Activated T-helper 2 cell treated with anti-CD3 and anti-CD28 coated beads, Interferon-gamma antibody, Interleukin-2, Interleukin-4, amounts not matched to agents 10 μg/mL and 5 μg/mL and 100 μg/mL, durations not matched to agents 14 hours and 24 hours and 36 hours (primary cell): ENCODE measurements around the gene INSR. TPM values are rescaled to one million over a fixed set of nuclear protein-coding genes. Genes with fewer than 3 reads are reported as not detected.

Experiments
- DNase-seq: peaks from one replicate; pipeline ENCODE4 v3.0.0; 2021; ENCODE audit warnings: low spot score
- H3K27ac Mint-ChIP-seq: one replicate; pipeline ENCODE4 v1.8.0; 2021; ENCODE audit warnings: mixed read lengths
- H3K27me3 Mint-ChIP-seq: one replicate; pipeline ENCODE4 v1.8.0; 2021; ENCODE audit warnings: low read depth, mixed read lengths
- H3K36me3 Mint-ChIP-seq: one replicate; pipeline ENCODE4 v1.8.0; 2021; ENCODE audit warnings: low read depth, mixed read lengths
- H3K4me1 Mint-ChIP-seq: one replicate; pipeline ENCODE4 v1.8.0; 2021; ENCODE audit warnings: low read depth, mixed read lengths
- H3K4me3 Mint-ChIP-seq: one replicate; pipeline ENCODE4 v1.8.0; 2021; ENCODE audit warnings: low read depth, mild to moderate bottlenecking, moderate library complexity, mixed read lengths
- H3K9me3 Mint-ChIP-seq: one replicate; pipeline ENCODE4 v1.8.0; 2021; ENCODE audit warnings: mixed read lengths
- intact Hi-C: fragments of 100-400 bp; cut with micrococcal nuclease; formaldehyde crosslinking; loops from one replicate; pipeline ENCODE4 v1.15.1; 2023
- total RNA-seq: library from RNA; stranded (reverse); gene quantifications from 2 replicates; pipeline ENCODE4 v1.2.3, GENCODE V29; 2022

INSR gene
- total RNA-seq, 1 donor from 2014 or later, result 2.4 TPM

DNA sequence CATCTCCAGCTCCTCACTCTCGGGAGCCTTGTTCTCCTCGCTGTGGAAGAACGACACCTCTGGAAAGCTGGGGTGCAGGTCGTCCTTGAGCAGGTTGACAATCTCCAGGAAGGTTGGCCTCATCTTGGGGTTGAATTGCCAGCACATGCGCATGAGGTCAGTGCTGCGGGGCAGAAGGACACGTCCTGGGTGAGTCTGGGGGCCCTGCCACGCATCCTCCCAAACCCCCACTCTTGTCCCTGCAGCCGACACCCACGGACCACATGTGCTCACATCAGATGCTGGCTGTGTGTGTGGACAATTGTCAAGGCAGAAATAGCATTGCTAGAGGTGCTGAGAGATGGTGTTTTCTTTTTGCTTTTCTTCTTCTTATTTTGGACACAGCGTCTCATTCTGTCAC is 177.0 kb downstream of the INSR start:
- H3K4me3 Mint-ChIP-seq, result no peak overlapping the region
- intact Hi-C loops, result no loop called here
- no peaks in the 10 kb centered on the region for H3K36me3 Mint-ChIP-seq
- H3K27ac Mint-ChIP-seq, result no peak overlapping the region
- no peak for DNase-seq
- H3K9me3 Mint-ChIP-seq, result peaks cover 8% of the 10 kb centered on the region
- no peaks in the 10 kb centered on the region for H3K4me1 Mint-ChIP-seq
- no peaks in the 10 kb centered on the region for H3K27me3 Mint-ChIP-seq

DNA sequence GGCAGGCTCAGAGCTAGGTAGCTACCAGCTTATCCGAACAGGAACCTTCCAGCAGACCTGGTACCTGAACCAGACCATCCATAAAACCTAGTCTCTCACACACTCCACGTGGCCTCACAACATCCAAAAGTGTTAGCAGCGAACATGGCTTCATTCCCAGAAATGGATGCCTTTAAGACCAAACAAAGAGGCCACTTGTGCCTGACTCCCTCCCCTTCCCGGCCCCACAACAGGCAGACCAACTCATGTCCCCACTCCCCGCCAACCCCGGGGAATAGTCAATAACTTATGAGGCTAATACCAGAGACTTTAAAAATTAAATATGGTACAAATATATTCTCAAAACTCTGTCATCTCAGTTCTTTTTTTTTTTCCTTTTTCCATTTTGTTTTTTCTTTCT is 178.5 kb downstream of the INSR start:
- Mint-ChIP-seq H3K4me1 (no peaks in the 10 kb centered on the region), H3K36me3 (no peaks in the 10 kb centered on the region), H3K4me3 (no peak overlapping the region), H3K27ac (no peak overlapping the region), H3K9me3 (peaks cover 8% of the 10 kb centered on the region), H3K27me3 (no peaks in the 10 kb centered on the region)
- DNase-seq, result no peak
- intact Hi-C loops, result no loop called here

DNA sequence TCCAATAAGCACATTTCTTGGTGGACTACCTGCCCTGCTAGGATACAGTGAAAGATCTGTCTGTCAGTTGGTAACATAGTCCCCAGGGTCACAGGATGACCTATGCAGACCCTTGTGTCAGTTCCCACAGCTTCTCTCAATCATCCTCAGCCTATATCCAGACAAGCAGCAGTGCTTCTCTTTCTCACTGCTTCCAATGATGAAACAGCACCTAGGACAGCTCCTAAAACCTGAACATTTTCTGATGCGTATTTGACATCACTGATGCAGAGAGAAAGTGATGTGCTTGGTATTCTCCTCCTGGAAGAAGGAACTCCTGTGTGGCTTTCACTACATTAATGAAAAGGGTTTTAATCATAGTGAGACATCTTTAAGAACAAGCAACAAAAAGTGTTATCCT is 181.0 kb downstream of the INSR start:
- H3K27ac Mint-ChIP-seq, result no peak overlapping the region
- H3K4me3 Mint-ChIP-seq, result no peak overlapping the region
- H3K9me3 Mint-ChIP-seq, result peaks cover 4% of the 10 kb centered on the region
- intact Hi-C loops, result no loop called here
- no peak for DNase-seq
- no peaks in the 10 kb centered on the region for H3K4me1 Mint-ChIP-seq
- no peaks in the 10 kb centered on the region for H3K27me3 Mint-ChIP-seq
- no peaks in the 10 kb centered on the region for H3K36me3 Mint-ChIP-seq

DNA sequence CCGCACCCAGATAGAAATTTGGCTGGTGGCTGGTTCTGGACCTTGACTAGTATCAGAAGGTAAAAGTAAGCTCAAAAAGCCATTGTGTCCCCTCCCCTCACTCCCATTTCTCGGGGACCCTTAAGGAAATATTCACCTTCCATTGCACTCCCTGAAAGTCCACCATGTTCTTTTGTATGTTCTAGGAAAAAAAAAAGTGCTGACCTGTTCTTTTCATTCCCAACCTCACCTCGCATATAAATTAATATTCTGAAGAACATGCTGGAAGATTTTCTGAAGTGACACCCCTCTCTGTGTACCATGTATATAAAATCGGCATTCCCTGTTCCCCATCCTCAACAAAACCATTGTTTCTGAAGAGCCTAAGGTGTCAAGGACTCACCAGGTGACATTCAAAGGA is 181.5 kb downstream of the INSR start:
- no peak for DNase-seq
- intact Hi-C loops, result no loop called here
- no peaks in the 10 kb centered on the region for H3K36me3 Mint-ChIP-seq
- H3K27me3 Mint-ChIP-seq, result no peaks in the 10 kb centered on the region
- H3K9me3 Mint-ChIP-seq, result peaks cover 4% of the 10 kb centered on the region
- no peaks in the 10 kb centered on the region for H3K4me1 Mint-ChIP-seq
- no peak overlapping the region for H3K4me3 Mint-ChIP-seq
- no peak overlapping the region for H3K27ac Mint-ChIP-seq

DNA sequence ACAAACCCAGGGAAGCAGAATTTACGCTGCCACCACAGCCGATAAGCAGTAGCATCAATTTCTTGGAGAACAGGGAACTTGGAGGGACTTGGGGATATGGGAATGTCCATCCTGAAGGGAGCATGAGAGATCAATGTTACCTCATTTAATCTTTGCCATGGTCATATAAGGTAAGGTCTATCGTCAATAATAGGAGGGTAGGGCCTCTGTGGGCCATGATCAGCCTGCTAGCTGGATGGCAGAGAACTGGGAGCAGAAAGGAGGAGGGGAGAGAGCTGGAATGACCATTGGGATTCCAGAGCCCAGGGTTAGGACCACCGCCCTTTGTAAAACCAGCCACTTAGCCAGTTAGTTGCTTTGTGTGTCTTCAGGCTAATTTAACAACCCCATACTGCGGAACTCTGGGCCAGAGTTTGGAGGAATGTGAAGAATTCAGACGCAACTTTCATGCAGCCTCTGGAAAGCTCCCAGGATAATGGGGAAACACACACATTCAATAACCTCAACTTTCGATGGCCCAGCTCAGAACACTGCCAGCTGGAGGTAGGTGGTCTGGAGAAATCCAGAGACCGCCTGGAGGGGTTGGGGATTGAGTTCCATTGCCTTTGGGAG is 184.4 kb downstream of the INSR start:
- Mint-ChIP-seq H3K4me1 (no peaks in the 10 kb centered on the region), H3K36me3 (no peaks in the 10 kb centered on the region), H3K4me3 (no peak overlapping the region), H3K27ac (no peak overlapping the region), H3K27me3 (no peaks in the 10 kb centered on the region), H3K9me3 (peaks cover 4% of the 10 kb centered on the region)
- no peak for DNase-seq
- intact Hi-C loops, result no loop called here

- DNase-seq, result no peak
- Mint-ChIP-seq H3K36me3 (no peaks in the 10 kb centered on the region), H3K27me3 (no peaks in the 10 kb centered on the region), H3K27ac (no peak overlapping the region), H3K9me3 (no peaks in the 10 kb centered on the region), H3K4me3 (no peak overlapping the region), H3K4me1 (peaks cover 4% of the 10 kb centered on the region)
- intact Hi-C loops, result no loop called here
Observed at GRCh38 chr19:7106711-7107657, 187.2 kb downstream of the INSR start.

GRCh38 chr19:7104747-7105447 is 189.3 kb downstream of the INSR start:
- H3K27ac Mint-ChIP-seq, result no peak overlapping the region
- no peaks in the 10 kb centered on the region for H3K36me3 Mint-ChIP-seq
- H3K4me1 Mint-ChIP-seq, result peaks cover 10% of the 10 kb centered on the region
- no peak overlapping the region for H3K4me3 Mint-ChIP-seq
- no peaks in the 10 kb centered on the region for H3K9me3 Mint-ChIP-seq
- peaks cover 10% of the 10 kb centered on the region for H3K27me3 Mint-ChIP-seq
- intact Hi-C loops, result no loop called here
- no peak for DNase-seq

GRCh38 chr19:7101498-7102253 is 192.5 kb downstream of the INSR start:
- Mint-ChIP-seq H3K27me3 (peaks cover 10% of the 10 kb centered on the region), H3K4me1 (peaks cover 19% of the 10 kb centered on the region), H3K9me3 (peaks cover 16% of the 10 kb centered on the region), H3K4me3 (peak overlapping the region; percentile 7), H3K36me3 (peaks cover 7% of the 10 kb centered on the region), H3K27ac (no peak overlapping the region)
- DNase-seq, result no peak
- intact Hi-C loops, result loop anchor here (1.0 kb wide), 1 partner anchor 240 kb away; no protein-coding TSS in a partner anchor

- H3K9me3 Mint-ChIP-seq, result peaks cover 30% of the 10 kb centered on the region
- H3K27ac Mint-ChIP-seq, result peak overlapping the region; percentile 88
- peaks cover 19% of the 10 kb centered on the region for H3K4me1 Mint-ChIP-seq
- peak overlapping the region; percentile 89 for H3K4me3 Mint-ChIP-seq
- intact Hi-C loops, result no loop called here
- no peak for DNase-seq
- H3K36me3 Mint-ChIP-seq, result peaks cover 16% of the 10 kb centered on the region
- peaks cover 10% of the 10 kb centered on the region for H3K27me3 Mint-ChIP-seq
Observed at GRCh38 chr19:7099597-7099921, 194.7 kb downstream of the INSR start.

- Mint-ChIP-seq H3K9me3 (peaks cover 32% of the 10 kb centered on the region), H3K4me1 (peaks cover 19% of the 10 kb centered on the region), H3K27me3 (peaks cover 10% of the 10 kb centered on the region), H3K4me3 (peak overlapping the region; percentile 89), H3K27ac (peak overlapping the region; percentile 88), H3K36me3 (peaks cover 16% of the 10 kb centered on the region)
- peak; percentile 86 for DNase-seq
- intact Hi-C loops, result no loop called here
Observed at GRCh38 chr19:7098701-7099596, 195.3 kb downstream of the INSR start.

GRCh38 chr19:7098096-7098495 is 196.1 kb downstream of the INSR start:
- intact Hi-C loops, result no loop called here

GRCh38 chr19:7088999-7089398 is 205.2 kb downstream of the INSR start:
- H3K4me1 Mint-ChIP-seq, result no peaks in the 10 kb centered on the region
- DNase-seq, result no peak
- no peak overlapping the region for H3K27ac Mint-ChIP-seq
- no peaks in the 10 kb centered on the region for H3K27me3 Mint-ChIP-seq
- H3K9me3 Mint-ChIP-seq, result peaks cover 72% of the 10 kb centered on the region
- H3K4me3 Mint-ChIP-seq, result no peak overlapping the region
- intact Hi-C loops, result no loop called here
- H3K36me3 Mint-ChIP-seq, result peaks cover 38% of the 10 kb centered on the region

More at GRCh38 chr19:7098096-7098495, 196.1 kb downstream of the INSR start:
- Mint-ChIP-seq H3K36me3 (peaks cover 19% of the 10 kb centered on the region), H3K4me3 (peak overlapping the region; percentile 89), H3K4me1 (peaks cover 19% of the 10 kb centered on the region), H3K9me3 (peaks cover 37% of the 10 kb centered on the region), H3K27me3 (peaks cover 10% of the 10 kb centered on the region), H3K27ac (peak overlapping the region; percentile 88)
- no peak for DNase-seq
